ENCODE measurements around the gene FAM151A.

Gene FAM151A

GRCh38 chr1:54603241-54603640, 20.1 kb downstream of the FAM151A start:
- no peak for DNase-seq

- DNase-seq, result no peak
Observed at GRCh38 chr1:54602554-54602953, 20.8 kb downstream of the FAM151A start.

DNA sequence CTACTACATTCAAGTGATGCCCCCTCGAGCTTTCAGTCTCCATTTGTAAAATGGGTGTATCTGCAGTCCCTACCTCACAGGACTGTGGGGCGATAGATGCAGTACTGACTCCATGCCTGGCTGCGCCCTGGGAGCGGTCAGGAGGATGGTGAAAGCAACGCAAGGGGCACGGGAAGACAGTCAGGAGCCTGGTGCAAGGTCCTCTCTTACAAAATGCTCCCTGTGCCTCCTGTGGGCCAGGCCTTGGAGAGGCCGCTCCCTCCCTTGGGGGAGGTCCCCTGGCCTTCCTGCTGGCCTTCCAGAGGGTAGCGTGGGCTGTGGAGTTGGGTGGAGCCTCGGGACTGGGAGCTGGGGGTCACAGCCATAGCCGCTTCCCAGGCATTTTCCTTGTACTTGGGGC, 21.6 kb downstream of the FAM151A start:
- DNase-seq, result no peak

GRCh38 chr1:54600947-54601721, 22.2 kb downstream of the FAM151A start:
- DNase-seq, result no peak

DNA sequence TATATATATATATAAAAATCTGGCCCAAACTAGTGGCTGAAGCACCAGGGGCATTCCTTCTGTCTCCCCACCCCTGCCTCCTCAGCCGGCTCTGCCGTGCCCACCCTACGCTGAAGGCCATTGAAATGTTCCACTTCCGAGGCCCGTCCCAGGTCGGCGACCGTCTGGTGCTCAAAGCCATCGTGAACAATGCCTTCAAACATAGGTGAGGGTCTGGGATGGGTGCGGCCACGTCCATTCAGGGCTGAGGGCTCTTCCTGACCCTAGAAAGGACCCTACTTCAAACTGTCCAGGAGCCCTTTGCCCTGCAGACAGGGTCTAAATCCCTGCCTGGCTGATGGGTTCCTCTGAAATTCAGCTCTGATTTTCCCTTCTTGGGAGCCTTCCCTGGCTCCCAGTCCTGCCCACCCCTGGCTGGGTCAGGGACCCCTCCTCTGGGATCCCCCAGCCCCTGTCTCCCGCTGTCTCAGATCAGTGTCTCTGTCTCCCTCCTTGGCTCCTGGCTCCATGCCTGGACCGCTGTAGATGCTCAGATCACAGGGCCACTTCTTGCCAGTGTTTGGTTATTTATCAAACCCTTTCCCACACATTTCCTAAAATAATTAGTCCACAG, 24.0 kb downstream of the FAM151A start:
- no peak for DNase-seq

GRCh38 chr1:54597455-54598030, 25.8 kb downstream of the FAM151A start:
- DNase-seq, result no peak

DNA sequence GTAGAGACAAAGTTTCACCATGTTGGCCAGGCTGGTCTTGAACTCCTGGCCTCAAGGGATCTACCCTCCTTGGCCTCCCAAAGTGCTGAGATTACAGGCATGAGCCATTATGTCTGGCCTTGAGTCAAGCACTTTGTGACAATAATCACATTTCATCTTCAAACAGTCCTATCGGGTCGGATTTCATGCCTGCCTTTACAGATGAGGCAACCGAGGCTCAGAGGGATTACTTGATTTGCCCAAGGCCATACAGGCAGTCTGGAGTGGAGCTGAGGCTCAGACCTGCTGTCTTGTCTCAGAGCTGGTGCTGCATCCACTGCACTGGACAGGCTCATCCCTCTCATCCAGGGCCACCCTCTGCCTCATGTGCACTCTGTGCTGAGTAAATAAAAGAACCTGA, 26.6 kb downstream of the FAM151A start:
- no peak for DNase-seq

DNA sequence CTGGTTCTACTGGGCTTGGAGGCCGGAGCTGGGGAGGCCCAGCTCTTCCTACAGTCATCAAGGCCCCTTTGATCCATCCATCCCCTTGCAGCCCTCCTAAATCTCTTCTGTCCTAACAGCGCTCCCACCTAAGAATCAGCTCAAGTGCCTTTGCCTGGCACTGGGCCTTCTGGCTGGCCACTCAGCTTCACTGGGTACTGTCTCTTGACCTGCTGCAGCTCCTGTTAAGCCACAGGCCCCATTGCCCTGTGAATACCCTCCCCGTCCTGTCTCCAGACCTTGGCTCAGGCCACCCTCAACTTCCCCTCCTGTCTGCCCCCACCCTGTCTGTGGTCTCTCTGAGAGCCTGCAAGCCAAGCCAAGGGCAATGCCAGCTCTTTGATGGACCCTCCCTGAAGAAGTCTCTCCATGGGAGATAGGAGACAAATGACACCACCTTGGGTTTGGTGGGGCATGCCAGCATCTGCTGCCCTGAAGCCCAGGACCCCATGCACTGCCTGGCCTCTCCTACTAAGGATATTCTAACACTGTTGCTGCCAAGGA, 27.3 kb downstream of the FAM151A start:
- DNase-seq, result no peak

GRCh38 chr1:54594463-54594862, 28.9 kb downstream of the FAM151A start:
- DNase-seq, result no peak

DNA sequence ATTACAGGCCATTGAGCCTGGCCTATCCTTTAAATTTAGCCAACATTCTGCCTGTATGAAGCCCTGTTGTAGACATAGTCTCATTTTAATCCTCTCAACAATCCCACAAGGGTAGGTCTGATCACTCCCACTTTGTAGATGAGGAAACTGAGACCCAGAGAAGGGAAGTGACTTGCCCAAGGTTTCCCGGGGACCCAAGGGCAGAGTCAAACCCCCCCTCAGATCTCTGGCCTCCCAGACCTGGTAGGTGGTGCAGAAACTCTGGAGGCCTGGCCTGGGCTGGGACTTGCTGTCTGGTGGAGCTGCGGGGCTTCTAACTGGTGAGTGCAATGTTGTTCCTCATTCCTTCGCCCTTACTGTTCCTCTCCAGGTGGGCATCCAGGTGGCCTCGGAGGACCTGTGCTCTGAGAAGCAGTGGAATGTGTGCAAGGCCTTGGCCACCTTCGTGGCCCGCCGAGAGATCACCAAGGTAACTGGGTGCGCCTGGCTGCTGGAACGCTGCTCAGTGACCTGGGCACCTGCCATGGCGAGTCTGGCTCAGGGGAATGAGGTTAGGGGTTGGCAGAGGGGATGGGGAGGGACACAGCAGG, 29.7 kb downstream of the FAM151A start:
- DNase-seq, result no peak

DNA sequence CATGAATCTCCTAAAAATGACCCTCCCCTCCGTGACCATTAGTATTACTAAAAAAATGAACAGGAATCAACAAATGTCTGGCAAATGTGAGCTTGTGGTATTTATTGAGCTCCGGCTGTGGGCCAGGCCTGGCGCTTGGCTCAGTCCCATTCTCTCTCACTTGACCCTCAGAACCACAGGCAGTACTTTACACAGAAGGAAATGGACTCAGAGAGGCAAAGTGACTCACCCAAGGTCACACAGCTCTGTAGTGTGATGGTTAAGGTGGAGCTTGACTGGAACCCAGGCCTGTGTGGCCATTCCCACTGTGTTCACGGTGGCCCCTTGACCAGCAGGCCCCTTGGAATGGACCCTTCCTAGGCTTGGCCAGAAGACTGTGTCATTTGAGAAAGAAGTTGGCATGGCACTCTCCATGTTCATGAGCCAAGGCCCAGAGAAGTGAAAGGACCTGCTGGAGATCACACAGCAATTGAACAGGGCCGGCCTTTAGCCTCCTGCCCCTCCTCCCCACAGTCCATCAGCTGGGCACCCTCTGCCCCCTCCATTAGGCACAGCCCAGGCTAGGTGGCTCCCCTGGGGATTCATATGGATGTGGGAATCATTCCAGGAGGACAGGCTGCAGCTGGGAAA, 32.1 kb downstream of the FAM151A start:
- no peak for DNase-seq

GRCh38 chr1:54588377-54588776, 34.9 kb downstream of the FAM151A start:
- DNase-seq, result no peak

DNA sequence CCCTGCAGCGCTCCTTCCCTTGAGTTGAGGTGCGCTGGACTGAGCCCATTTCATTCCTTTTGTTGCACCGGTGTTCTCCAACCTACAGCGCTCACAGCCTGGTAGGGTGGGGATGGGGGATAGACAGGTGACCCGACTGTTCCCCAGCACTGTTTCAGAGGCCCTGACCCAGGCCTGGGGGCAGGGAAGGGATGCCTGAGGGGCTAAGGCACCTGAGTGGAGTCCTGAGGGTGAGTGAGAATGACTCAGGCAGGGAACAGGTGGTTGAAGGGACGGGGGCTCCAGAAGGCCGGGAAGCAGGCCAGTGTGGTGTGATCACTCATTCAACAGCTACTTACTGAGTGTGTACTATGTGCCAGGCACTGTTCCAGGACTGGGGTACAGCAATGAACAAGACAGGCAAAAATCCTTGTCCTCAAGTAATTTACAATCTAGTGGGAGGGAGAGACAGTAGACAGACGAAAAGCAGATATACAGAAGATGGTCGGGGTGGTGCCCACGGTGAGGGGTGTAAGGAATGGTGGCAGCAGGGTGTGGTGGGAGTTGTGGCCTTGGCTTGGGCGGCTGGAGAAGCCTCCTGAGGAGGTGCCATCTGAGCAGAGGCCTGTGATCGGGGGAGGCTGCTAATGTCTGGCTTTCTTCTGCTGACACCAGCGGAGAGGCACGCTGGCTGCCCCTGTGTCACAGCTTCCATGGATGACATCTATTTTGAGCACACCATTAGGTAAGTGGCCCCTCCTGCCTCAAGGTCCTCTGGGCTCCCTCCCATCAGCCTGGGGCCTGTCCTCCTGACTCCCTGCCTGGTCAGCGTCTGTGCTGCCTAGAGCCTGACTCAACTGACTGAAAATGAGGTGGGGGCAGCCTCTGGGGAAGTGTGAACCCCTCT, 37.9 kb downstream of the FAM151A start:
- no peak for DNase-seq

- DNase-seq, result no peak
Observed at GRCh38 chr1:54584575-54584974, 38.8 kb downstream of the FAM151A start.

- DNase-seq, result peak in 1 of 3 experiments; percentile 29
Observed at GRCh38 chr1:54583871-54584270, 39.5 kb downstream of the FAM151A start.

GRCh38 chr1:54583307-54583686, 40.0 kb downstream of the FAM151A start:
- no peak for DNase-seq

DNA sequence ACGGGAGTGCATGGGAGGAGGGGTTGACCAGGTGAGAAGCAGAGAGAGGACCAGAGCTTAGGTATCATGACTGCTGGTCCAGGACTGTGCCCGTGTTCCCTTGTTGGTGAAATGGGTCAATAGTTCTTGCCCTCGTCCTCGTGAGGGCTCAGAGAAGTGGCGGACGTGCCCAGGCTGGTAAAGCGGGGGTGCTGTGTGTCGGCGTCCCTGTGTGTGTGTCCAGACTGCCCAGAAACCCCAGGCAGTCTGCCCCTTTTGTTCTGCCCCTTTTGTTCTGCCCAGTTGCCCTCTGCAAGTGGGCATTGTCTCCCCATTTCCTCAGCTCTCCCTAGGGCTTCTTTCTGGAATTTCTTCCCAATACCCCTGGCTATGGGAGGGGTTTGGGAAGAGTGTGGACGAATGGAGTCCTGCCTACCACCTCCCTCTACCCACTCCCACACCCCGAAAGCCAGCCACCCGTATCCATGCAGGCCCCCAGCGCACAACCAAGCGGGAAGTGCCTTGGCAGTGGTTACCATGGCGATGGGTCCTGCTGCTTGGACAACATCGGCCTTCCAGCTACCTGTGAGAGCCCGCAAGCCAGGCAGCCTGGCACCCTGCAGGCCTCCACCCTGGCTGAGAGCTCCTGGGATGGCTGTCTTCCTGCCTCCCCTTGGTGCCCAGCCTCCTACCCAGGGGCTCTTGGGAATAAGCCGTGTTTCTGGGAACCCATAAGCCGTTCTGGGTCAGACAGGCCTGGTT, 40.6 kb downstream of the FAM151A start:
- DNase-seq, result peak; percentile 44 to 92 (median 82)

DNA sequence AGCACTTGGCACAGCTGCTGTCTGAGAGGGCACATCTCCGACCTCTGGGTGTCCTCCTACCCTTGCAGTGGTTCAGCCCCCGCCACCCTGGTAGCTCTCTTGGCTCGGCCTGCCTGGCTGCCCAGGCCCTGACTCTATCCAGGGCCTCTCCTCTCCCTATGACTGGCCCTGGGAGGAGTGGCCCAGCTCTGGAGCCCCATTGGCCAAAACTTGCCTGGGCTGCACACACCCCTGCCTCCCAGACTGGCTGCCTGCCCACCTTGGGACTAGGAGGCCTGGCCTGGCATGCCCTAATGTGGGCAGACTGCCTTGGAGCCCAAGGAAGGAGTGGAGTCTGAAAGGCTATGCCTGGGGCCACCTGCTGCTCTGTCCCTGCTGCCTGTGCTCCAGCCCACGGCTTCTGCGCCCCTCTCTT, 41.7 kb downstream of the FAM151A start:
- peak in 2 of 3 experiments; percentile 16 to 17 for DNase-seq

- no peak for DNase-seq
Observed at GRCh38 chr1:54580856-54581550, 42.3 kb downstream of the FAM151A start.

DNA sequence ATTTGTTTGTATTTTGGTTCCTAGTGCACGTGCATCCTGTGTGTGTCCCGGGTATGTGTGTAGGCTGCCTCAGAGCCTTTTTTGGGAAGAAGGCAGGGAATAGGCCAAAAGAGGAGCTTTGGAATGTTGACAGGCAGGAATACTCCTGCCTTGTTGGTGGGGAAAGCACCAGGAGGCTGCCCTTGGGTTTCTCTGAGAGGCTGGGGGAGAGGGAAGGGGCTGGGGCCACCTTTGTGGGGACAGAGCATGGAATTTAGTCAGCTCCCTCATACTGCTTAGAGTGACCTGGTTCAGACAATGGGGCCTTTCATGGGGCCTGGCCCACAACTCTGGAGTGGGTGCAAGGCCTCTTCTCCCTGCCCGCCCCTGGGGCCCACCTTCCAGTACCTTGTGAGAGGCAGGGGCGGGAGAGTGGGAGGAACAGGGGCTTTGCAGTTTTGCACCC, 44.0 kb downstream of the FAM151A start:
- DNase-seq, result no peak

- DNase-seq, result no peak
Observed at GRCh38 chr1:54577612-54578011, 45.7 kb downstream of the FAM151A start.
